Measurements from ENCODE around the gene CYTH2.

CYTH2 gene

DNA sequence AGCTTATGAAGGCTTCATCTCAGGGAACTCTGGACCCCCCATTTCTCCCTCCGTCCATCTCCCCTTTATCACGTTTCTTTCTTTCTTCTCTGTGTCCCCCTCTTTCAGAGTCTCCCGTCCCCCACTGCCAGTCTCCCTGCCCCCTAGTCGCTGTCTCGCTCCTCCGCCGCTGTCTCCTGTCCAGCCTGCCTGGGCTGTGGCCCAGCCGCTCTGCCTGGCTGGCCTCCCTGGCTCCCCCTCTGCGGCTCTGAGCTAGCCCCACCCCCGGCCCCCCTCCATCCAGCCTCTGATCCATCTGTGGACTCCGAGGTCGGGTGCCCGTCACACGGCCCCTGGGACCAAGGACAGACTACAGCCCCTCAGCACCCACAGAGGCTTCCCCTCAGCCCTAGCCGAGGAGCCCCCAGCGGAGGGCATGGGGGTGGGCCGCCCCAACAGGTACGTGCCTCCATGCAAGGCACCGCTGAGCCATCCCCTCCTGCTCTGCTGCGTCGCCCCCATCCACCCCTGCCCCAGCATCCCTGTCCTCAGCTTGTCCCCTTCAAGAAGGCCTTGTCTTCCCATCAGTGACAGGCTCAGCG is 14.9 kb upstream of the CYTH2 start:
- no peak for DNase-seq

DNA sequence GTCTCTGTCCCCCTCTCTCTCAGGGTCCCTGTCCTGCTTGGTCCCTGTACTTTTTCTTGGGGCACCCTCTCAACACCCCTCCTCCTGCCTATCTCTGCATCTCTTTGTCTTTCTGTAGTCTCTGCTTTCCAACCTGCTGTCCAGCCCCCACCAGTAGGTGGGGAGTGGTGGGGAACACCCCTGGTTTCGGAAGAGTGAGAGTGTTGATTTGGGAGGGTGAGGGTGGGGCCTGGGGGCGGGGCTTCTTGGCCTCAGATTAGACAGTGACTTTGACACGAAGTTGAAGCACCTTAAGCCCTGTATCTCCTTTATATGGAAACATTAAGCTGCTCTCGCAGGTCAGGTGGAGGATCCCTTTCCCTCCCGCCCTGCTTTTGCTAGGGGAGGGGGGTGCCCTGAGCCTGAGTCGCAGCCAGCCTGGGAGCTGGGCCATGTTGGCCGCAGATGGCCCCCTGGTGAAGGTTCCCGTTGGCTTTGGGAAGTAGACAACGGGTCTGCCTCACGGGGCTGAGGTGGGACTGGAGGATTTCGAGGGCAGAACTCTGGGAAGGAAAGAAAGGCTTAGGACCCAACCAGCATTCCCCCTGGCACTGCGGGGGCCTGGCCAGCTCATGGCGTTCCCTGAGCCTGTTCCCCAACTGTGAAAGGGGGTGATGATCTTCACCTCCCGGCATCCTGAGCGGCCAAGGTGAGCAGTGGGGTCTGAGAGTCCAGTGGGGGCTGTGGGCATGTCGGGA is 13.8 kb upstream of the CYTH2 start, which contains the start of gene KCNJ14:
Gene KCNJ14 (plus strand): TSS at position 404 of the 737 bp plus-strand sequence. CDS start 6,151 bp downstream, outside the sequence.
- DNase-seq, result no peak

DNA sequence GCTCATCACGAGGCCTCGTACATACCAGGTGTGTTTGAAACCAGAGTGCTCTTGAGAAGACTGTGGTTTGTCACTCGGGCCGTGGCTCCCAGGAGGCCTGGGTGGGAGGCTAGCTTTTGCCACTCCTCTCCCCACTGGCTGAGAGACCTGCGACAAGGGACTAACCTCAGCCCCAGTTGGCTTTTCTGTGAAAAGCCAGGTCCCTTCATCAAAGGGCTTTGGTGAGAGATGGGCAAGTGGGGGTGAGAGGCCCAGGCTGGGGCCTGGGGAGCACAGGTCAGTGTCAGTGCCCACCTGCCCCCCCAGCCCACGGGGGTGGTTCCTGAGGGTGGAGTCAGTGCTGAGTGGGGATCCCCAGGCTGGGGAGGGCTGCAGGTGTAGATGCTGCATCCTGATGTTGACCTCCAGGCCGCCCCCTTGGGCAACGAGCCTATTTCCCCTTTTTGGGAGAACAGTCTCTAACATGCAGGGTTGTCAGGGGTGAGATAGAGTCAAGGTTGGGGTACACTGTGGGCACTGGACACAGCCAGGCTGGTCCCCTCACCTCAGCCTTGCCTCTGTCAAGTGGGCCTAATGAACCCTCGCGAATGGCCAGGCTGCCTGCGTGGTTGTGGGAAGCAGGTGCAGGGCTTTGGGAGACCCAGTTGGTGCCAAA is 13.1 kb upstream of the CYTH2 start:
- DNase-seq, result no peak

DNA sequence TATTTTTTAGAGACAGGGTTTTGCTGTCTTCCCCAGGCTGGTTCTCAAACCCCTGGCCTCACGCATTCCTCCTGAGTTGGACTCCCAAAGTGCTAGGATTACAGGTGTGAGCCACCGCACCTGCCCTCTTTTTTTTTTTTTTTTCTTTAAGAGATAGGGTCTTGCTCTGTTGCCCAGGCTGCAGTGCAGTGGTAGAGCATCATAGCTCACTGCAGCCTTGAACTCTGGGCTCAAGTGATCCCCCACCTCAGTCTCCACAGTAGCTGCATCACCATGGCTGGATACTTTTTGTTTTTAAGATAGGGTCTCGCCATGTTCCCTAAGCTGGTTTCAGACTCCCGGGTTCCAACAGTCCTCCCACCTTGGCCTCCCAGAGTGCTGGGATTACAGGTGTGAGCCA is 12.3 kb upstream of the CYTH2 start:
- DNase-seq, result no peak

DNA sequence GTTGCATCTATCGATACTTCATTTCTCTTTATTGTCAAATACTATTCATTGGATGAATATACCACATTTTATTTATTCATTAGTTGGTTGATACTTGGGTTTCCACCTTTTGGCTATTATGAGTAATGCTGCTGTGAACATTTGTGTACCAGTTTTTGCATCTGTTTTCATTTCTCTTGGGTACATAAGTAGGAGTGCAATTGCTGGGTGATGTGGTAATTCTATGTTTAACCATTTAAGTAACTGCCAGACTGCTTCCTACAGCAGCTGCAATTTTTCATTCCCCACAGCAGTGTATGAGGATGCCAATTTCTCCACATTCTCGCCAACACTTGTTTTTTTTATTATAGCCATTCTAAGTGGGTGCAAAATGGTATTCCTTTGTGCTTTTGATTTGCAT is 11.2 kb upstream of the CYTH2 start:
- DNase-seq, result no peak

DNA sequence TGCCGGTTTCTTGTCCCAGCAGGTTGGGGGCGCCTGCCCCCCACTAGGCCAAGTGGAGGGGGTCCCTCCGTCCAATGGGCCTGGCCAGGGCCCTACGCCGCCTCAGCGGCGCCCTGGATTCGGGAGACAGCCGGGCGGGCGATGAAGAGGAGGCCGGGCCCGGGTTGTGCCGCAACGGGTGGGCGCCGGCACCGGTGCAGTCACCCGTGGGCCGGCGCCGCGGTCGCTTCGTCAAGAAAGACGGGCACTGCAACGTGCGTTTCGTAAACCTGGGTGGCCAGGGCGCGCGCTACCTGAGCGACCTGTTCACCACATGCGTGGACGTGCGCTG is 7.6 kb upstream of the CYTH2 start:
- DNase-seq, result no peak

DNA sequence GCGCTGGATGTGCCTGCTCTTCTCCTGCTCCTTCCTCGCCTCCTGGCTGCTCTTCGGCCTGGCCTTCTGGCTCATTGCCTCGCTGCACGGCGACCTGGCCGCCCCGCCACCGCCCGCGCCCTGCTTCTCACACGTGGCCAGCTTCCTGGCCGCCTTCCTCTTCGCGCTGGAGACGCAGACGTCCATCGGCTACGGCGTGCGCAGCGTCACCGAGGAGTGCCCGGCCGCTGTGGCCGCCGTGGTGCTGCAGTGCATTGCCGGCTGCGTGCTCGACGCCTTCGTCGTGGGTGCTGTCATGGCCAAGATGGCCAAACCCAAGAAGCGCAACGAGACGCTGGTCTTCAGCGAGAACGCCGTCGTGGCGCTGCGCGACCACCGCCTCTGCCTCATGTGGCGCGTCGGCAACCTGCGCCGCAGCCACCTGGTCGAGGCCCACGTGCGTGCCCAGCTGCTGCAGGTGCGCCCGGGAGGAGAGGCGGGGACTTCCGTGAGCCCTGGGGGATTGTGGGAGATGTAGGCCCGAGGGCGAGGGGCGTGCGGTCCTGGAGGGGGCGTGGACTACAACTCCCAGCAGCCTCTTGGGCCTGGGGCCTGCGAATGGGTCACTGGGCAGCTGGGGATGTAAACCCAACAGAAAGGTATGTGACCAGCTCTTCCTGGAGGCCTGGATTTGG is 7.0 kb upstream of the CYTH2 start:
- no peak for DNase-seq

DNA sequence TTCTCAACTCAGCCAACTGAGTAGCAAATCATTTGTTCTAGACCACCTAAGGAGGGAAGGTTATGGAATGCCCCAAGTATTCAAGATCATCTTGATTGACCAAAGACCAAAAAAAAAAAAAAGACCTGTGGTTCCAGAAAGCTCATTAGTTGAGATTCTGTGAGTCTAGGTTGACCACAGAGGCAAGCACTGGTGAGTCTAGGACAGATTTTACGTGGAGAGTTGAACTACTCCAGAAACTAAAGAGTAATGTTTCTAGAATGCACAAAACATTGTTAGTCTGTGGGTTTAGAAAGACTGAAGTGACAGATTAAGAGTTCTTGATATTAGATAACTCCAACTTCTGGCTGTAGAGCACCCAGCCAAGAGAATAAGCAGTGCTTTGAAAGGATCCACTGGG is 4.0 kb upstream of the CYTH2 start:
- DNase-seq, result no peak

DNA sequence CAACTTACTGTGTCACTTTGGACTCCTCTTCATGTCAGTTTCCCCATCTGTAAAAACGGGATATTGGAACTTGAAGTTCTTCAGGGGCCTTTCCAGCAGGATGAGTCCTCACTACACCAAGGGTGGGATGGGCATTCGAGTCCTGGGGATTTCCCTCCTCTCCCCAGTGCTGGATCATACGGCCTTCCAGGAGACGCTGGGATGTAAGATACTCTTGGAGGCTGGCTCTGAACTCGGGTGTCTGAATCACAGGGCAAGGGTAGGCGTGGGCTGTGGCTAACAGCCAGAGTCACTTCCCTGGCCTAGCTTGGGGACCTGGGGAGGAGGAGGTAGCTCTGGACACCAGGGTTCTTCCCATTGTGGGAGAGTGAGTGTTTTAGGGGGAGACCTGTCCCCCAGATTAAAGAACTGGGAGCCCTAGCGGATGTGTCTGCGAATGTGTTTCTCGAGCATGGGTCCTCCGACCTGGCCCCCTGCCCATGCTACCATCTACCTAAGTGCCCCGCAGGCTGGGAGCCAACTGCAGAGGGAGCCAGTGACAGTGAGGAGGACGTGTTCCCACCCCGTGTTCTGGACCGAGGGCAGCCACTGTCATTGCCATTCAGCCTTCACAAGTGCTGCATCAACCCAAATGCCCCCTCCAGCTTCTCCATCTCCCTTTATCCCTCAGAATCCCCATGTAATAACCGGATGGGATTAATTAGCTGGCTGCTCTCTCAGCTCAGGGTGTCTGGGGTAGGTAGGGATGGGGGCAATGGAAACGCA is 2.4 kb upstream of the CYTH2 start:
- DNase-seq, result no peak

DNA sequence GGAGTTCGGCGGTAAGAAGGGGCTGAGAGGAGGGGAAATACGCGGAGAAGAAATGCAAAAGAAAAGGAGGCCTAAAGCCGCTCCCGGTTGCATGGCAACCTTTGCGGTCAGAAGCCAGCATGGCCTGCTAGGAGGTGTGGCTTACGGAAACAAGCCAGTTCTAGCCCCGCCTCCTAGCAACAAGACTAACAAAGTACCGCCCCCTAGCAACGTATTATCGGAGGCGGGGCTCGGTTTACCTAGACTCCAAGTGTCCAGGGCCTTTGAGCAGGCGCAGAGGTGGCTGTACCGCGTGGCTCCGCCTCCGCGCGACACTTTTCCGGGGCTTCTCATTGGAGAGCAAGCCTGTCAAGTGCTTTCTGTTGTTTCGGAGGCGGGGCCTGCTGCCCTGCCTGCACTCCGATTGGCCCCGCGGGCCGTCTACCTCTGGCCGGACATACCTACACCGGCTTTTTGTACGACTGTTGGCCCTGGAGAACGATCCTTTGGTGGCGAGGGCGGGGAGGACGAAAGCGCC is 339 bp upstream of the CYTH2 start:
- DNase-seq, result peak; percentile 99

DNA sequence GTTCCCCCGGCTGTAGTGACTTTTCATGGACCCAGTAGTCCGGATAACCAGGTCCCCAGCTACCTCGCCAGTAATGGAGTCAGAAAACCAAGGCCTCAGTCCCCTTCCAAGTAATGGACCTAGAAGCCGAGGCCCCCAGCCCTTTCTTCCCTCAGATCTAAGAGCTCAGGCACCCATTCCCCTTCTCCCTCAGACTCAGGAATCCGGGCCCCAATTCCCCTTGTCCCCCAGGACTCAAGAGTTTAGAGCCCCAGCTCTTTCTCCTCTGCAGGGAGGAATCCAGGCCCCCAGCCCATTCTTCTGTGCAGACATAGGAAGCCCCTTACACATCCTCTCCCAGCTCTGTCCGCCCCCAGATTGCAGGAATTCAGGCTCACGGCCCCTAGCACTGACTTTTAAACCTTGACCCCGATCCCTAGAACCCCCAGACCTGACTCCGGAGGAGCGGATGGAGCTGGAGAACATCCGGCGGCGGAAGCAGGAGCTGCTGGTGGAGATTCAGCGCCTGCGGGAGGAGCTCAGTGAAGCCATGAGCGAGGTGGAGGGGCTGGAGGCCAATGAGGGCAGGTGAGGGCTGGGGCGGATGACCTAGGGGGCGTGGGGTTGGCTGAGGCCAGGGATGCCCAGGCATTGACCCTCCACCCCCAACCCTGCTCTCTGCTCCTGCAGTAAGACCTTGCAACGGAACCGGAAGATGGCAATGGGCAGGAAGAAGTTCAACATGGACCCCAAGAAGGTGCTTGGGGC is 938 bp downstream of the CYTH2 start:
- DNase-seq, result no peak

DNA sequence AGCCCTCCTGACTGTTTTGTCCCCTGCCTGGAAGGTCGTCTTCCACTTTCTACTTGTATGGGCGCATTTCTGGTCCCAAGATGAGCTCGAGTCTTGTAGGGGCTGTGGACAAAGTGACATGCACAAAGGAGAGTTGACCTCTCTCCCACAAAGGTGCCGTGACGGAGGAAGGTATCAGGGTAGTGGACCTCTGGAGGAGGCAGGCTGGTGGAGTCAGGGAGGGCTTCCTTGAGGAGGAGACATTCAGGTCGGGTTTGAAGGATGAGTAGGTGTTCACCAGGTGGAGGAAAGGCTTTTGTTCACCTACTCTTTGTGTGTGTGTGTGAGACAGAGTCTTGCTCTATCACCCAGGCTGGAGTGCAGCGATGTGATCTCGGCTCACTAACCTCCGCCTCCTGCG is 1.7 kb downstream of the CYTH2 start:
- DNase-seq, result no peak

DNA sequence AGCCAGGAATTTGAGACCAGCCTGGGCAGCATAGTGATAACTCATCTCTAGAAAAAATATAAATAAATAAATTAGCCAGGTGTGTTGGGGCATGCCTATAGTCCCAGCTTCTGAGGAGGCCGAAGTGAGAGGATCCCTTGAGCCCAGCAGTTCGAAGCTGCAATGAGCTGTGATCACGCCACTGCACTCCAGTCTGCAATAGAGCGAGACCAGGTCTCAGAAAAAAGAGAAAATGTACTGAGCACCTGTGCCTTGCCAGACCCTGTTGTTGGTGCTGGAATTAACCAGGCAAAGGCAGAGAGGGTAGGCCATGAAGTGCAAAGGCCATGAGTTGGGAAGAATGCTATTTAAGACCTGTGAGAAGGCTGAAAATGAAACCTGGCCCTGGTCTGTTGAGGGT is 2.7 kb downstream of the CYTH2 start:
- no peak for DNase-seq

DNA sequence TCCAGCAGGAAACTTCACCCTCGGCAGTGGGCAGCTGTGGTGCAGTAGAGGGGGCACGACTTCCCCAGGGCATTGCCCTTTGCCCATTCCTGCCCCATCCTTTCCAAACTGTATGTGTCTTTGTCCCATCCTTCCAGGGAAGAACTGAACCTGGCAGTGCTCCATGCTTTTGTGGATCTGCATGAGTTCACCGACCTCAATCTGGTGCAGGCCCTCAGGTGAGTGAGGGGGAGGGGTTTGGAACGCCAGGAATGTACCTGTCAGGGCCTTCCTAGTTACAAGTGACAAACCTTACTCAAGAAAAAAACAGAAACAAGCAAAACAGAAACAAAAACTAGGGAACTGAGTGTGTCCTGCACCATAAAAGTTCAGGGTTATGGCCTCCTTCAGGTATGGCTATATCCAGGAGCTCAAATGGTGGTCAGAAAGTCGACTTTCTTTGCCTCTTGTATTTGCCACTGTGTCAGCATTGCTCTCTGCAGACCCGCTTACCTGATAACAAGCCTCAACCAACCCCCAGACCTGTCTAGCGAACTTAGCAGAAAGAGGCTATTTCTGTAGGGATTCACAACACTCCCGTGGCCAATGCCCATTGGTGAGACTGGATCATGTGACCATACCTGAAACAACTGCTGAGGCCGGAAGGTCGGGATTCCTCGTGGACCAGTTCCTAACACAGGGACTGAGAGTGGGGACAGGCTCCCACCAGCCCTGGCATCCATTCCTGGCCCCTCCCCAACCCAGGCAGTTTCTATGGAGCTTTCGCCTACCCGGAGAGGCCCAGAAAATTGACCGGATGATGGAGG is 4.2 kb downstream of the CYTH2 start:
- DNase-seq, result no peak

DNA sequence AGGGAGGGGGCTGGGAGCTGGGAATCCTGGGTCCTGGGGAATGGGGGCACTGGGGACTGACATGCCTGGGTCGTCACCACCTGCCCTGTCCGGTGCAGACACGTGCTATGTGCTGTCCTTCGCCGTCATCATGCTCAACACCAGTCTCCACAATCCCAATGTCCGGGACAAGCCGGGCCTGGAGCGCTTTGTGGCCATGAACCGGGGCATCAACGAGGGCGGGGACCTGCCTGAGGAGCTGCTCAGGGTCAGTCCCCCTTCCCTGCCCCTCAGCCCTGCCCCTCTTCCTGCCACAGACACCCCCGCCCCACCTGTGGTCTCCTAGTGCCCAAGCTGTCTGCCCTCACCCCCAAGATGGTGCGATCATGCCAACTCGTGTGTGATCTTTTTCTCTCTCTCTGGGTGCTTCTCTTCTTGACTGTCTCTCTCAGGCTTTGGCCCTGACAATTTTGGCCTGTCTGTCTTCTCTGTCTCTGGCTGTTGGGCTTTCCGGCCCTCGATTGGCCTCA is 5.0 kb downstream of the CYTH2 start:
- no peak for DNase-seq

DNA sequence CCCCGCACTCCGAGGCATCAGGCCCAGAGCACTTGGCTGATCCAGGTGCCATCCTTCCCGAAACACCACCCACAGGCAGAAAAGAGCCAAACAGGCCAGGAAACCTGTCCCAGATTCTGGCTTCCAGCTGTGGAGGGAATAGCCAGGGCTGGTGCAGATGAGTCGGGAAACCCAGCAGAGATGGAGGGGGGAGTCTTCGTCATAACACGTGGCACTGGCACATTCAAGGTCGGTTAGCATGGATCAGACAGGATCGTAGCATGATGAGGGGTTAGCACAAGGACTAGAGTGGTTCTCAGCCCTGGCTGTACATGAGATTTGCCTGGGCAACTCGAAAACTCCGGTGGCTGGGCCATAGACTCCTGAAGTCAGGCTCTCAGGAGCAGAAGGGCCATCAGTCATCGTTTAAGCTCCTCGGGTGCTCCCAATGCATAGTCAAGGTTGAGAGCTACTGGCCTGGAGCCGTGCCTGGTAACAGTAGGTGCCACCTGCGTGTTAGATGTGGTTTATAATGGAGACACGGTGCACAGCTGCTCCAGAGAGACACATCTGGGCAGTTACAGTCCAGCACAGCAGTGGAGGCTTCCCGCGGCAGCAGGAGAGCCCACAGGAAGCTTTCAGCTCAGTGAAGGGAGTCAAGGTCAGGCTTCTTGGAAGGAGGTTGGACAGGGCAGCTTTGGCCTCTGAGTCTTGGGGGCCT is 6.3 kb downstream of the CYTH2 start:
- DNase-seq, result no peak

DNA sequence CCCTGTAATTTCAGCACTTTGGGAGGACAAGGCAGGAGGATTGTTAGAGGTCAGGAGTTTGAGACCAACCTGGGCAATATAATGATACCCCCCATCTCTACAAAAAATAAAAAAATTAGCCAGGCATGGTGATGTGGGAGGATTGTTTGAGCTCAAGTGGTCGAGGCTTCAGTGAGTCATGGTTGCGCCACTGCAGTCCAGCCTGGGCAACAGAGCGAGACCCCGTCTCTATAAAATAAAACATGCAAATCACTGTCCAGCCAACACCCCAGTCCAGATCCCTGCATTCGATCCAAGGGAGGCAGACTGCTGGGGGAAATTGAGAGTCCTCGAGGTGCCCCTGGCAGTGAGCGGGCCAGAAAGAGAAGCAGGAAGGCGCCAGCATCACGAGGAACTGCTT is 7.0 kb downstream of the CYTH2 start:
- DNase-seq, result no peak

DNA sequence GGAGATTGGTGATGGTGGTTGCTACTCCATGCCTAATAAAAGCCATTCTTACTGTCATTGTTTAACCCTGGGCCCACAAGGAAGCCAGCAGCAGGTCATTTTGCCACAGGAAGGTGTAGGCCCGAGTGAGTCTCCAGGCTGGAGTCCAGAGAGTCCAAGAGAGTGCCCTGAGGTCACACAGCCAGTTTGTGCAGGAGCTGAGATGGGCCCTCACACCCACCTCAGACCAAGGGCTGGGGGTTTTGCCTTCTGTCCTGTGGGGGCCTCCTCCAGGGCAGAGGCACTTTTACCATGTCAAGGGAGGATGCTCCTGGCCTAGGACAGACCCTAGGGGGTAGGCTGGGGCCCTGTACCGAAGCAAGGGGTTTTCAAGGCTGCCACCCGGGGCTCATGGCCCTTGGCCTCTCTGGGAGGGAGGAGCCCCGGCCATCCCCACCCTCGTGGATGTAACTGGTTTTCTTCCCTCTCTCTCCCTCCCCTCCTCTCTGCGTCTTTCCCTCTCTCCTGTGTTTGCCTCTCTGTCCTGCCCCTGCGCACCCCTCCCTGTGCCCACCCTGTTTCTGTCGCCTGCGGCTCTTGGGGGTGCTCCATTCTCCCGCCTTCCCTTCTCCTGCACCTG is 8.0 kb downstream of the CYTH2 start:
- no peak for DNase-seq

DNA sequence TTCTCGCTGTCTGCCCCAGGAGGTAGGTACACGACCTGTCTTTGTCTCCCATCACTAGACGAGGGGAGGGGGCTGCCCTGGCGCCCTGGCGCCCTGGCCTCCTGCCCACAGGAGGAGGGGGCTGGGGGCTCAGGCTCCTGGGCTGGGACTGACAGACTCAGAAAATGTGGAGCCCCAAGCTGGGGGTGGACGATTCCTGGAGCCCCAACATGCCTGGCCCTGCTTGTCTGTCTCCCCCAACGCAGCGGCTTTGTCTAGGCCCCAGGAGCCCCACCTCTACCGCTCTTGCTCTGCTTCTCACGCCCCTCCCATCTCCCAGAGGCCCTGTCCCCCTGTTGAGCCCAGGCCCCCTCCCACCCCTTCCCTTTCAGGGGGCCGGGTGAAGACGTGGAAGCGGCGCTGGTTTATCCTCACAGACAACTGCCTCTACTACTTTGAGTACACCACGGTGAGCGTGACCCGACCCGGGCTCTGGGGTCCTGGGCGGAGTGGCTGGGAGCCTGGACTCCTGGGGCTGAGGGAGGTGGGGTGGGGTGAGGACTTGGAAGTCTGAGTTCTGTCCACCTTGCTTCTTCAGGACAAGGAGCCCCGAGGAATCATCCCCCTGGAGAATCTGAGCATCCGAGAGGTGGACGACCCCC is 8.6 kb downstream of the CYTH2 start:
- no peak for DNase-seq
